Stimulated activated CD8-positive, alpha-beta memory T cell treated with anti-CD3 and anti-CD28 coated beads, Interleukin-15, amount 100 ng/mL, for 24 hours (primary cell): Measurements from ENCODE around the gene MGRN1.

Source experiments
- DNase-seq: peaks from one replicate; pipeline ENCODE4 v3.0.0-alpha.2; 2020; ENCODE audit warnings: low read depth

The MGRN1 gene

GRCh38 chr16:4654011-4654963 lies 29.7 kb downstream of the MGRN1 start:
- no peak for DNase-seq

GRCh38 chr16:4654964-4655590 lies 30.5 kb downstream of the MGRN1 start:
- no peak for DNase-seq

- DNase-seq = no peak
These were observed 31.2 kb downstream of the MGRN1 start for GRCh38 chr16:4655801-4656200.

- no peak for DNase-seq
These were observed 31.6 kb downstream of the MGRN1 start for GRCh38 chr16:4656221-4656620.

- DNase-seq = no peak
These were observed 32.4 kb downstream of the MGRN1 start for GRCh38 chr16:4656695-4657686.

- DNase-seq = no peak
These were observed 35.0 kb downstream of the MGRN1 start for GRCh38 chr16:4659363-4660353.

GRCh38 chr16:4660454-4661007 lies 35.9 kb downstream of the MGRN1 start:
- DNase-seq = peak; percentile 40

- no peak for DNase-seq
These were observed 37.0 kb downstream of the MGRN1 start for GRCh38 chr16:4661661-4662060.

- no peak for DNase-seq
These were observed 38.8 kb downstream of the MGRN1 start for GRCh38 chr16:4663465-4663776.

GRCh38 chr16:4663777-4664465 lies 39.3 kb downstream of the MGRN1 start:
- DNase-seq = no peak

- no peak for DNase-seq
These were observed 40.2 kb downstream of the MGRN1 start for GRCh38 chr16:4664538-4665418.

GRCh38 chr16:4666537-4667202 lies 42.0 kb downstream of the MGRN1 start:
- DNase-seq = no peak

GRCh38 chr16:4667203-4667963 lies 42.8 kb downstream of the MGRN1 start:
- DNase-seq = no peak

GRCh38 chr16:4668313-4668960 lies 43.8 kb downstream of the MGRN1 start:
- no peak for DNase-seq

GRCh38 chr16:4673387-4674046 lies 48.9 kb downstream of the MGRN1 start:
- DNase-seq = no peak

GRCh38 chr16:4674926-4675530 lies 50.4 kb downstream of the MGRN1 start:
- no peak for DNase-seq
